K562 (cell line): ENCODE measurements around the gene TSPAN13. TPM values are rescaled to one million over a fixed set of nuclear protein-coding genes. Genes with fewer than 3 reads are reported as not detected.

Experiments used
- BMI1 ChIP-seq: fragments of 150-350 bp; IDR thresholded peaks from 2 replicates; pipeline ENCODE4 v1.6.1; 2014; ENCODE audit warnings: low read length
- CBX3 ChIP-seq, 2 experiments: IDR thresholded peaks; 1 replicate in 1 of 2; 2 replicates in 1 of 2; pipeline ENCODE4 v1.6.1; 2012; ENCODE audit warnings: inconsistent platforms in 2 of 2, low read length in 2 of 2, borderline replicate concordance in 1 of 2, control low read depth in 1 of 2
- CREM ChIP-seq: IDR thresholded peaks from 2 replicates; pipeline ENCODE4 v1.6.1; 2014; ENCODE audit warnings: antibody characterized with exemption, low read depth
- CTCF ChIP-seq, 3 experiments: IDR thresholded peaks in 2 of 3; conservative IDR thresholded peaks in 1 of 3; 2 replicates each; pipeline ENCODE4 v1.5.1; 2011 to 2012; ENCODE audit warnings: low read length in 3 of 3, mild to moderate bottlenecking in 3 of 3, control low read depth in 2 of 3, improper control_type of control experiment in 1 of 3, inconsistent platforms in 1 of 3, low read depth in 1 of 3, mixed read lengths in 1 of 3, moderate library complexity in 1 of 3; ENCODE audit not compliant: insufficient read depth in 2 of 3
- HDAC2 ChIP-seq: fragments of 450-650 bp; IDR thresholded peaks from 2 replicates; pipeline ENCODE4 v1.6.1; 2016; ENCODE audit warnings: mild to moderate bottlenecking
- HDAC3 ChIP-seq: fragments of 450-650 bp; IDR thresholded peaks from 2 replicates; pipeline ENCODE4 v1.6.1; 2018; ENCODE audit warnings: borderline replicate concordance, mild to moderate bottlenecking, moderate library complexity; ENCODE audit not compliant: partially characterized antibody
- HMG20B ChIP-seq: fragments of 250-450 bp; sonication (Bioruptor Pico); IDR thresholded peaks from 2 replicates; pipeline ENCODE4 v1.5.0; 2021; ENCODE audit warnings: mild to moderate bottlenecking
- JUND ChIP-seq, 2 experiments: IDR thresholded peaks; 2 replicates in 1 of 2; 3 replicates in 1 of 2; pipeline ENCODE4 v1.6.1; 2011; ENCODE audit warnings: borderline replicate concordance in 2 of 2, low read depth in 2 of 2, low read length in 2 of 2, improper control_type of control experiment in 1 of 2, missing biosample characterization in 1 of 2, missing genetic modification characterization in 1 of 2, missing genetic modification reagents in 1 of 2
- NFIX ChIP-seq: fragments of 250-450 bp; sonication (Bioruptor Pico); IDR thresholded peaks from 2 replicates; pipeline ENCODE4 v1.4.0; 2020; ENCODE audit warnings: low read depth, mild to moderate bottlenecking, moderate library complexity
- SFPQ ChIP-seq: fragments of 200-400 bp; formaldehyde crosslinking; IDR thresholded peaks from 2 replicates; pipeline ENCODE4 v1.6.1; 2017; ENCODE audit warnings: mild to moderate bottlenecking, low read depth, low read length, moderate library complexity
- SPI1 ChIP-seq: IDR thresholded peaks from 2 replicates; pipeline ENCODE4 v1.6.1; 2011; ENCODE audit warnings: low read depth, low read length, control low read depth, borderline replicate concordance
- TAL1 ChIP-seq: fragments of 450-650 bp; IDR thresholded peaks from 2 replicates; pipeline ENCODE4 v1.6.1; 2016; ENCODE audit warnings: mild to moderate bottlenecking
- TCF3 ChIP-seq: sonication (generic); formaldehyde crosslinking; IDR thresholded peaks from 2 replicates; pipeline ENCODE4 v1.4.0; 2020; ENCODE audit warnings: mild to moderate bottlenecking, missing genetic modification reagents
- U2AF1 ChIP-seq: fragments of 200-400 bp; formaldehyde crosslinking; optimal IDR thresholded peaks from 2 replicates; pipeline ENCODE3; 2017; ENCODE audit warnings: mild to moderate bottlenecking, low read depth, low read length, moderate library complexity
- ZNF175 ChIP-seq: fragments of 200-800 bp; sonication (Bioruptor generic); IDR thresholded peaks from 2 replicates; pipeline ENCODE4 v1.6.1; 2016; ENCODE audit warnings: low read depth, mild to moderate bottlenecking, missing genetic modification characterization, missing compliant biosample characterization
- ZNF583 ChIP-seq: fragments of 250-450 bp; sonication (Bioruptor Pico); IDR thresholded peaks from 2 replicates; pipeline ENCODE4 v1.4.0; 2020
- ZNF584 ChIP-seq: fragments of 200-800 bp; sonication (Bioruptor generic); IDR thresholded peaks from 2 replicates; pipeline ENCODE4 v1.6.1; 2016; ENCODE audit warnings: low read depth, mild to moderate bottlenecking, missing genetic modification characterization, missing compliant biosample characterization
- ZSCAN32 ChIP-seq: fragments of 450-650 bp; formaldehyde crosslinking; IDR thresholded peaks from 2 replicates; pipeline ENCODE4 v1.4.0; 2020; ENCODE audit warnings: mild to moderate bottlenecking, moderate library complexity
- polyA plus RNA-seq, 8 experiments: library from polyadenylated mRNA; depleted of rRNA in 4 of 8; stranded (reverse) in 5 of 8; unstranded in 3 of 8; fragments of >200 nt; fragmentation: Nextera tagmentation in 2 of 8; fragmentation: Illumina TruSeq in 1 of 8; extraction: Ambion mirVana in 2 of 8; extraction: Trizol in 1 of 8; gene quantifications; 2 replicates each; pipeline versions ENCODE4 v1.2.1 to v1.2.3, GENCODE V29; 2011 to 2014; ENCODE audit warnings: inconsistent platforms in 1 of 8, missing spikeins in 1 of 8
- total RNA-seq, 7 experiments: library from RNA; depleted of rRNA in 6 of 7; stranded (reverse); fragments of >200 nt in 6 of 7; fragmentation: Illumina TruSeq in 2 of 7; extraction: Trizol in 2 of 7; gene quantifications; 2 replicates each; pipeline versions ENCODE4 v1.2.1 to v1.2.3, GENCODE V29; 2011 to 2021; ENCODE audit warnings: low replicate concordance in 1 of 7
- TF ChIP-seq, protein P1 (sequence below): fragments of 450-650 bp; IDR thresholded peaks from 2 replicates; pipeline ENCODE4 v1.6.1; 2016; ENCODE audit warnings: mild to moderate bottlenecking
- TF ChIP-seq, protein P2 (sequence below): fragments of 250-450 bp; sonication (Bioruptor Pico); IDR thresholded peaks from 2 replicates; pipeline ENCODE4 v1.9.0; 2021; ENCODE audit warnings: mild to moderate bottlenecking, inconsistent platforms

TSPAN13 gene
- total and polyA plus RNA-seq, 9 of the 15 experiments (the other 6 are each of a cell fraction or from before 2014, with no cell fraction given): 7.8 to 46.3 (median 20.0) TPM

GRCh38 chr7:16719699-16720098, 33.9 kb upstream of the TSPAN13 start (continued):
- TF ChIP-seq CTCF (IDR thresholded peaks at IDR 0.05 in 2 of 3, conservative IDR thresholded peaks at IDR 0.05 in 1 of 3; ENCODE audit: insufficient read depth in 2 of 3, low read depth in 1 of 3, low read length in 3 of 3): peak in 1 of 3 experiments; percentile 10; a peak in 1 of 6 replicates
- TF ChIP-seq U2AF1: no peak
- peak; percentile 76 for TF ChIP-seq CREM
- TF ChIP-seq, protein P1, sequence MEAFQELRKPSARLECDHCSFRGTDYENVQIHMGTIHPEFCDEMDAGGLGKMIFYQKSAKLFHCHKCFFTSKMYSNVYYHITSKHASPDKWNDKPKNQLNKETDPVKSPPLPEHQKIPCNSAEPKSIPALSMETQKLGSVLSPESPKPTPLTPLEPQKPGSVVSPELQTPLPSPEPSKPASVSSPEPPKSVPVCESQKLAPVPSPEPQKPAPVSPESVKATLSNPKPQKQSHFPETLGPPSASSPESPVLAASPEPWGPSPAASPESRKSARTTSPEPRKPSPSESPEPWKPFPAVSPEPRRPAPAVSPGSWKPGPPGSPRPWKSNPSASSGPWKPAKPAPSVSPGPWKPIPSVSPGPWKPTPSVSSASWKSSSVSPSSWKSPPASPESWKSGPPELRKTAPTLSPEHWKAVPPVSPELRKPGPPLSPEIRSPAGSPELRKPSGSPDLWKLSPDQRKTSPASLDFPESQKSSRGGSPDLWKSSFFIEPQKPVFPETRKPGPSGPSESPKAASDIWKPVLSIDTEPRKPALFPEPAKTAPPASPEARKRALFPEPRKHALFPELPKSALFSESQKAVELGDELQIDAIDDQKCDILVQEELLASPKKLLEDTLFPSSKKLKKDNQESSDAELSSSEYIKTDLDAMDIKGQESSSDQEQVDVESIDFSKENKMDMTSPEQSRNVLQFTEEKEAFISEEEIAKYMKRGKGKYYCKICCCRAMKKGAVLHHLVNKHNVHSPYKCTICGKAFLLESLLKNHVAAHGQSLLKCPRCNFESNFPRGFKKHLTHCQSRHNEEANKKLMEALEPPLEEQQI: no peak
- peak; percentile 87 for TF ChIP-seq ZNF175 (CRISPR knock-in tag)
- TF ChIP-seq NFIX (CRISPR knock-in tag): no peak
- no peak for TF ChIP-seq SFPQ
- TF ChIP-seq HDAC3: peak; percentile 78
- TF ChIP-seq BMI1: no peak
- no peak for TF ChIP-seq ZNF583 (CRISPR knock-in tag)
- TF ChIP-seq ZSCAN32 (CRISPR knock-in tag): no peak
- TF ChIP-seq TAL1: peak; percentile 88
- peak; percentile 71; the same call in 1 of the 2 replicates for TF ChIP-seq JUND (IDR thresholded peaks at IDR 0.05; ENCODE audit: borderline replicate concordance, low read depth, low read length)
- TF ChIP-seq JUND (tag; IDR thresholded peaks at IDR 0.05; ENCODE audit: borderline replicate concordance, low read depth, low read length): 0 out of 3 replicates have a peak, but pooled peaks have one; percentile 11
- TF ChIP-seq HMG20B: no peak
- TF ChIP-seq ZNF584 (CRISPR knock-in tag): peak; percentile 71; the same call in 1 of the 2 replicates
- no peak for TF ChIP-seq CBX3 (IDR thresholded peaks at IDR 0.05; ENCODE audit: borderline replicate concordance in 1 of 2, low read length in 2 of 2)
- peak; percentile 23; the same call in 1 of the 2 replicates for TF ChIP-seq SPI1
- 0 out of 2 replicates have a peak, but pooled peaks have one; percentile 52 for TF ChIP-seq HDAC2
- peak; percentile 93 for TF ChIP-seq TCF3 (CRISPR knock-in tag)
- TF ChIP-seq, protein P2, sequence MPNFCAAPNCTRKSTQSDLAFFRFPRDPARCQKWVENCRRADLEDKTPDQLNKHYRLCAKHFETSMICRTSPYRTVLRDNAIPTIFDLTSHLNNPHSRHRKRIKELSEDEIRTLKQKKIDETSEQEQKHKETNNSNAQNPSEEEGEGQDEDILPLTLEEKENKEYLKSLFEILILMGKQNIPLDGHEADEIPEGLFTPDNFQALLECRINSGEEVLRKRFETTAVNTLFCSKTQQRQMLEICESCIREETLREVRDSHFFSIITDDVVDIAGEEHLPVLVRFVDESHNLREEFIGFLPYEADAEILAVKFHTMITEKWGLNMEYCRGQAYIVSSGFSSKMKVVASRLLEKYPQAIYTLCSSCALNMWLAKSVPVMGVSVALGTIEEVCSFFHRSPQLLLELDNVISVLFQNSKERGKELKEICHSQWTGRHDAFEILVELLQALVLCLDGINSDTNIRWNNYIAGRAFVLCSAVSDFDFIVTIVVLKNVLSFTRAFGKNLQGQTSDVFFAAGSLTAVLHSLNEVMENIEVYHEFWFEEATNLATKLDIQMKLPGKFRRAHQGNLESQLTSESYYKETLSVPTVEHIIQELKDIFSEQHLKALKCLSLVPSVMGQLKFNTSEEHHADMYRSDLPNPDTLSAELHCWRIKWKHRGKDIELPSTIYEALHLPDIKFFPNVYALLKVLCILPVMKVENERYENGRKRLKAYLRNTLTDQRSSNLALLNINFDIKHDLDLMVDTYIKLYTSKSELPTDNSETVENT (CRISPR knock-in tag): no peak
